HG02852 (cell line): ENCODE measurements around the gene PEX11B.

Experiments
- ATAC-seq: cut with Tn5 transposase; IDR thresholded peaks from one replicate; pipeline ENCODE4 v1.9.1; 2021; ENCODE audit warnings: mild to moderate bottlenecking, moderate library complexity; ENCODE audit not compliant: unreplicated experiment

Gene PEX11B

GRCh38 chr1:145912128-145912641 lies 6.3 kb downstream of the PEX11B start:
- ATAC-seq: no peak

- ATAC-seq: no peak
These were observed 9.9 kb downstream of the PEX11B start for GRCh38 chr1:145908653-145909052.

GRCh38 chr1:145906954-145907753 lies 11.4 kb downstream of the PEX11B start:
- ATAC-seq: no peak

DNA sequence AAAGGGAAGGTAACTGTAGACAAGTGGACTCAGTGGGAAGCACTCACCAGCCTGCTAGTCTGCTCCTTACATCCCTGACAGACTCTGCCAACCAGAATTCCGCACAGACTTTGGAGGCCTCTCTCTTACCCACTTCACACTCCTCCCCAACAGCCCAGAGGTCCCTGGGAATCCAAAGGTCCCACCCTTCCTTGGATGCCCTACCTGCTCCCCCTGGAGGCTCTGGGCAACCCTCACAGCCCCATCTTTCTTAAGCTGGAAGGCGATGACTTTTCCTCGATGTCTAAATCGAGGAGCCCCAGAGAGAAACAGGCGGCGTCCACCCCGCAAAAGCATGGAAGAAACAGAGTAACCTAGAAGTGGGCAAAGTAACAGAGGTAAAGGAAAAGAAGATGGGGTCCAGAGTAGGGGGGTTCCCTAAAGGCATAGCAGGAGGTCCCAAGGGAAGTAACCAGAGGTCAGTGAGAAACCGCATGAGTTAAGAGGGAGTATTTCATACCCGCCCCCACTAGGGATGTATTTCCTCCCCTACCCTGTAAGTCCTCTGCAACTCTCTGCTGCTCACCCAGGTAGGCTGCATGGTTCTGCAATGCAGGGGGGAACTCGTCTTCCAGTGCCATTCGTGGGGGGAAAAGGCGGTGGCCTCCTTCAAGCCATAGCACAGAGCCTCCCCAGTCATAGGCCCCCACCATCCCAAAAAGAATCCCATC lies 17.1 kb downstream of the PEX11B start:
- ATAC-seq: no peak

- ATAC-seq: no peak
These were observed 19.8 kb downstream of the PEX11B start for GRCh38 chr1:145898756-145899155.

- ATAC-seq: no peak
These were observed 20.5 kb downstream of the PEX11B start for GRCh38 chr1:145897969-145898368.

- no peak for ATAC-seq
These were observed 23.0 kb downstream of the PEX11B start for GRCh38 chr1:145895471-145895870.

DNA sequence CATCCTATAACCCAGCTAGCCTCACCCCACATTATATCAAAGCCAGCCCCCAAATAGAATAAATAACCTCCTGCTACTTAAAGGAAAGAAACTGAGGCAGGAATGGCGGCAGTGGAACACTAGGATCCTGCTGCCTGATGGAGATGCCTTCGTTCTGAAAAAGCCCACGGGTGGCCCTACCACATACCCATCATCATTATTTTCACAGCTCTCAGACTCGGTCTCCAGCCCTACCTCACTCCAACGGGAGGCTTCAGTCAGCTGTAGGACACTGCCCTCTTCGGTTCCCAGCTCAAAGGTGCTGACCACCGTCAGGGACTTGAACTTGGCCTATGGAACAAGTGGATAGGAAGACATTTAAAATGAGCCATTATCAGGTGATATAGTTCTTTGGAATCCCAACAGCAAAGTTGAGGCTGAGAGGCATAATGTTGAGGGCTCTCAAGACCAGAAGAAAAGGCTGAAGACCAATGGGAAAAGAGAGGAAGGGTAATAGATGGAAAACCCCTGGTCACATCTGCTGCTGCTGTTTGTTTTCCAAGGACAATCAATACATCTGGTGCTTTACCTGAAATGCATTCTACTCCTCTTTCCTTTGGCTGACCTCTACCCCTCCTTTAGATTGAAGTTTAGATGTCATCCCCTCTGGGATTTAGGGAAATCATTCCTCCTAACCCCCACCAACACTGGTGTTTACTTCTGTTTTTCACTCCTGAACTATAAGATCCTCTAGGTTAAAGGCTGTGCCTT lies 25.0 kb downstream of the PEX11B start:
- no peak for ATAC-seq

GRCh38 chr1:145892486-145893087 lies 25.9 kb downstream of the PEX11B start:
- ATAC-seq: no peak

DNA sequence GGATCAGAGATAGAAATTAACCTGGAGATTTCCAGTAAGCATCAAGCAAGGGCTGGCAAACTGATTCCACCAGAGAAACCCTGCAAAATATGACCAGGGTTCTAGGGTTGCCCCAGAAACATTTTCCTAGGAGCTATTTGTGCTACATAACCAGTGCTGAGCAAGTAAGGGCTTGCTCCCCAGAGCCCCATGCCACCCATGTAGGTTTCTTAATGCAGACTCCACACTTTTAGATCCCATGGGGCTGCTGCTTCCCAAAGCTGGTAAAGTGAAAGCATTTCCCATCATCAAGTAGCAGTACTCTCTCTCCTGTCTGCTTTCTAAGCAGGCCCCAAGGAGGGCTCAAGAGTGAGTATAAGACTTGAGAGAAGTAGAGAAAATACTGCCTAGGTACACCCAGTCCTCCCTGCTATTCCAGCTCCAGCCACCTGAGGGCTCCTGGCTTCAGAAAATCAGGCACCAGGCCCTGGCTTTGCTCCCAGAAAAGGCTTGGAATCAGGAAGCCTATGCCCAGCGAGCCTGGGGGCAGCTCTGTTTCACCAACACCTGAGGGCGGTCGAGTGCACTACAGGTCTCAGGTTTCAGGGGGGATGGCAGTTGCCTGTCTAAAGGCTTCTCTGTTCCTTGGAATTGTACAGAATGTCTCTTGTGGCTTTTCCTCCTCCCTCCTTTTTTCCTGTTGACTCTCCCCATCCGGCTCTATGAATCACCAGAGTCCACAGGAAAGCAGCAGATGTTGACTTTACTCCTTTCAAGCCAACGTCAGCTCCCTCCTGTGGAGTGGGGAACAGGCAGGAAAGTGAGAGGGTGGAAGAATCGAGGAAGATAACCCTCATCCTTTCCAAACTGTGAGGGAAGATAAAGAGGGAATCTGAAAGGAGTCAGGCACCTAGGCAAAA lies 26.7 kb downstream of the PEX11B start:
- no peak for ATAC-seq

GRCh38 chr1:145891143-145891542 lies 27.4 kb downstream of the PEX11B start:
- ATAC-seq: no peak

DNA sequence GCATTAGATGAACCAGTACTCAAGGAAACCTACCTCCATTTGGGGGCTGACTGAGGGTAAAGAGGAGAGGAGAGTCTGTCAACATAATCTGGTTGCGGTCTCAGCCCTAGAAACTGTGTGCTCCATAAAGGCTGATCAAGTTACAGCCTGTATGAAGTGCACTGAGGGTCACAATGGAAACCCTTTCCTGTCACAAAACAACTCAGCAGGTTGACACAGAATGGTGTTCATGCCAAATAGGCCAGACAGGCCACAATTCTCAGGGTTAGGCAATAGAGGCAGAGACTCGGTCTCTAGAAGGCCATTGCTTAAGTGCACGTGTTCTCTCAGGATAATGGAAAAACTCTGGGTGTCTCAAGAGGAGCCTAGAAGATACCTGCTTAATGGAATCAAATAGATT lies 28.8 kb downstream of the PEX11B start:
- no peak for ATAC-seq

- no peak for ATAC-seq
These were observed 30.9 kb downstream of the PEX11B start for GRCh38 chr1:145887631-145888030.

DNA sequence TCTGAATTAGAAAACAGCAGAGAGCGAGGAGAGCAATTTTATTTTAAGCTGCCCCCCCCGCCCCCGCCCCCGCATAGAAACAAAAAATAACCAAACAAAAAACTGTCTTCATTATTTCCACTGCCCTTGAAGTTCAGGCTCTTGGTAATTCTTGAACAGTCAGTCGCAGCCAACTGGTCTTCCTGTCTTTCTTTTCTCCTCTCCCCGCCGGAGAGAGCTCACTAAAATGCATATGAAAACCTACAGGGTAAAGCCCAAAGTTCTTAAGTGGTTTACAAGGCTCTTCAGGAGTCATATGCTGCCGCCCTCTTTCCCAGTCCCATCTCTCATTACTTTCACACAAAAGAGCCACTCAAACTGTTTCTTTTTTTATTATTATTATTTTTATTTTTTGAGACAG lies 31.7 kb downstream of the PEX11B start:
- no peak for ATAC-seq

GRCh38 chr1:145886390-145886789 lies 32.1 kb downstream of the PEX11B start:
- ATAC-seq: no peak

GRCh38 chr1:145885738-145886287 lies 32.7 kb downstream of the PEX11B start, which contains the start of gene ANKRD35:
Gene ANKRD35 (minus strand): TSS chr1:145885866. CDS start chr1:145885758, 108 bp downstream.
- peak; percentile 100 for ATAC-seq

DNA sequence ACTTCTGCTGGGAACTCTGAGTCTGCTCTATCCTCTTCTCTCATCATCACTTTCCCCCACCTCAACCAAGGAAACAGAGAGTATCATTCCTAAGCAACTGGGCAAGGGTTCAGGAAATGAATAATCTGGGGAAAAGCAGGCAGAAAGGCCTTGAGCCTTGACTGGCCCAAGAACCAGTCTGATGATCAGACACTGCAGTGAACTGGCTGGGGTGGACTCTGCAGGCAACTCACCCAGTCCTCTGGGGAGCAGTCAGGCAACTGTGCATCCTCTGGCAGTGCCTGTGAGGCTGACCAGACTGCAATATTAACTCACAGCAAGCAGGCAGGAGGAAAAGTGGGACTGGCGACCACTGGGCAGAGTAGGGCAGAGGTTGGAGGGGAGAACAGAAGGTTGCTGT lies 33.8 kb downstream of the PEX11B start:
- ATAC-seq: no peak

GRCh38 chr1:145879775-145880174 lies 38.7 kb downstream of the PEX11B start:
- no peak for ATAC-seq

DNA sequence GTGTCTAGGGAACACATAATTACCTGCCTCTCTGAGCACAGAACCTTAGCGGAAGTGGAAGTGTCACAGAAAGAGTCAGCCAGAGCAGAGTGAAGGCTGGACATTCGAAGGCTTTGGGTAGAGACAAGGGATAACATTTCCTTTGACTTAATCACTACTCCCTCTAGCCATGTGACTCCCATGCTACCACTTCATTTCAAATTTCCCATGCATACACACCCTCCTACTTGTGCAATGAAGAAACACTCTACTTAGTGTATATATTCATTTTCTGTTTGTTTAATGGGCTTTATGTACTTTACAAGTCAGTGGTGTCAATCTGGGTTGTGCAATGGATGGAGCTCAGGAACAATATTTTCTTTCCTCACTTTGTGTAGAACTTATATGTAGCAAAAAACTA lies 39.8 kb downstream of the PEX11B start:
- ATAC-seq: no peak
